GM12891 (cell line): Measurements from ENCODE around the gene VPS26A.

ENCODE experiments used
- PAX5 ChIP-seq: IDR thresholded peaks from 2 replicates; pipeline ENCODE4 v1.6.1; 2011; ENCODE audit warnings: low read length, moderate library complexity, mild to moderate bottlenecking; ENCODE audit not compliant: insufficient read depth, severe bottlenecking
- POLR2A ChIP-seq: IDR thresholded peaks from 2 replicates; pipeline ENCODE4 v1.6.1; 2011; ENCODE audit warnings: low read depth, low read length, control low read depth
- POLR2AphosphoS5 ChIP-seq: IDR thresholded peaks from 2 replicates; pipeline ENCODE4 v1.6.1; 2011; ENCODE audit warnings: low read depth, low read length, control low read depth
- SPI1 ChIP-seq: IDR thresholded peaks from 2 replicates; pipeline ENCODE4 v1.6.1; 2011; ENCODE audit warnings: low read depth, low read length, control low read depth
- TAF1 ChIP-seq: IDR thresholded peaks from 2 replicates; pipeline ENCODE4 v1.6.1; 2011; ENCODE audit warnings: low read depth, low read length, control low read depth

DNA sequence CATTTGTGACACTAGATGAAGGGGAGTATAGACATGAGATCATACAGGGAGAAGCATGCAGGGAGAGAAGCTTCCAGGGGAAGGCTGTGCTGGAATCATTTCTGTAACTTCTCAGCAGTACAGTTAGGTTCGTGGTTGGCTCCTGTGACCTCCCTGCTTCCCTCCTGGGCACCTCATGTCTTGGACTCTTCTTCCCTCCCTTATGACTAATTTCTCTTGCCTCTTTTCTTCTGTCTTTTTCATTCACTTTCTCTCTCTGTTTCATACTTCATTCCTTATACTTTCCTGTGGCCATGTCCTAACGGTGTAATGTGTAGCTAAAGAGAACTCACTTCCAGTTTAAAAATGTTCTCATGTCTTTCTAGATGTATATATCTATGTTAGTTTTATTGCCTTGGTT lies 77.1 kb downstream of the VPS26A start:
- no peak for TF ChIP-seq POLR2A
- TF ChIP-seq SPI1, result no peak
- TF ChIP-seq TAF1, result no peak
- TF ChIP-seq POLR2AphosphoS5, result no peak
- TF ChIP-seq PAX5, result no peak
